Choroid plexus epithelial cell (primary cell): ENCODE results near the gene APOL1.
"Not testable (repeated sequence)": the region's sequence is repeated elsewhere in the genome, so short reads cannot be mapped to it uniquely, and the experiment has no call there.

ENCODE experiments used
- DNase-seq: peaks from one replicate; pipeline ENCODE4 v3.0.0-alpha.2; 2010; ENCODE audit warnings: low read depth
- H3K4me3 ChIP-seq: 2 replicates; pipeline ENCODE4 v1.5.1; 2011; ENCODE audit warnings: low read depth, mild to moderate bottlenecking, control low read depth, low read length, moderate library complexity
- TF ChIP-seq, protein P1 (sequence below): conservative IDR thresholded peaks from 2 replicates; pipeline ENCODE4 v1.5.1; 2011; ENCODE audit warnings: low read depth, mild to moderate bottlenecking, control low read depth, inconsistent platforms, low read length, moderate library complexity

APOL1 gene

DNA sequence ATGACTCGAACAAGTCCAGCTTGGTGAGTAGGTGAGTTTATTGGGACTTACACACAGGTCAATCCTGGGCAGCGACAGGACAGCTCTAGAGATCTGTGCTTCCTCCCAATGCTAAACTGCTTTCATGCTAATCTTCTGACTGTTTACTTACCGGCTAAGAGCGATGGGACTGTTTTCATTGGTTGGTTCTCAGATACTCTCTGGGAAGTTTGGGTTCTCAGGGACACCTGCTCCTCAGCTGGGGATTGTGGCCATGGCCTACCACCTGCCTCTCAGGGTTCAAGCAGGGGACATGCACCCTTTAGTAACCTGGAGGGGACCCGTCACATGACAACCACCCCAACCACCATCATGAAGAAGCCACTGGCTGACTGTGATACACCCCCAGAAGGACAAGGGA lies 26.7 kb upstream of the APOL1 start:
- DNase-seq = no peak
- TF ChIP-seq, protein P1, sequence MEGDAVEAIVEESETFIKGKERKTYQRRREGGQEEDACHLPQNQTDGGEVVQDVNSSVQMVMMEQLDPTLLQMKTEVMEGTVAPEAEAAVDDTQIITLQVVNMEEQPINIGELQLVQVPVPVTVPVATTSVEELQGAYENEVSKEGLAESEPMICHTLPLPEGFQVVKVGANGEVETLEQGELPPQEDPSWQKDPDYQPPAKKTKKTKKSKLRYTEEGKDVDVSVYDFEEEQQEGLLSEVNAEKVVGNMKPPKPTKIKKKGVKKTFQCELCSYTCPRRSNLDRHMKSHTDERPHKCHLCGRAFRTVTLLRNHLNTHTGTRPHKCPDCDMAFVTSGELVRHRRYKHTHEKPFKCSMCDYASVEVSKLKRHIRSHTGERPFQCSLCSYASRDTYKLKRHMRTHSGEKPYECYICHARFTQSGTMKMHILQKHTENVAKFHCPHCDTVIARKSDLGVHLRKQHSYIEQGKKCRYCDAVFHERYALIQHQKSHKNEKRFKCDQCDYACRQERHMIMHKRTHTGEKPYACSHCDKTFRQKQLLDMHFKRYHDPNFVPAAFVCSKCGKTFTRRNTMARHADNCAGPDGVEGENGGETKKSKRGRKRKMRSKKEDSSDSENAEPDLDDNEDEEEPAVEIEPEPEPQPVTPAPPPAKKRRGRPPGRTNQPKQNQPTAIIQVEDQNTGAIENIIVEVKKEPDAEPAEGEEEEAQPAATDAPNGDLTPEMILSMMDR = no peak
- no peak overlapping the region for H3K4me3 ChIP-seq

DNA sequence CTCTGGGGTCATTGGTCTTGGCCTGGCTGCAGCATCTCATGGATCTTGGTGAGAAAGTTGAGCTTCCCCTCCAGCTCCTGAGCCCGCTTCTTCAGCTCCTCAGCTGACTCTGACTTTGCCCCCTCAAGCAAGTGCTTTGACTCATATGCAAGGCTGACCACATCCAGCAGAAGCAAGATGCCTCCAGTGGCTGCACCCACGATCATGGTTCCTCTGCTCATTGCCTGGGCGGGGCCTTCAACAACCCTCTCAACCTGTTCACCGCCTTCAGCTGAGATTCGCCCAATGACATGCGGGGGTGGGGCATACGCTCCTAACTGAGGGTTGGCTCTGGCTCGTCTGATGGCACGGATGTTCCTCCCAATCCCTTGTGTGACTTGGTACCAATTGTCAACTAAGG lies 25.5 kb upstream of the APOL1 start:
- H3K4me3 ChIP-seq = no peak overlapping the region
- no peak for DNase-seq
- TF ChIP-seq, protein P1 = no peak

DNA sequence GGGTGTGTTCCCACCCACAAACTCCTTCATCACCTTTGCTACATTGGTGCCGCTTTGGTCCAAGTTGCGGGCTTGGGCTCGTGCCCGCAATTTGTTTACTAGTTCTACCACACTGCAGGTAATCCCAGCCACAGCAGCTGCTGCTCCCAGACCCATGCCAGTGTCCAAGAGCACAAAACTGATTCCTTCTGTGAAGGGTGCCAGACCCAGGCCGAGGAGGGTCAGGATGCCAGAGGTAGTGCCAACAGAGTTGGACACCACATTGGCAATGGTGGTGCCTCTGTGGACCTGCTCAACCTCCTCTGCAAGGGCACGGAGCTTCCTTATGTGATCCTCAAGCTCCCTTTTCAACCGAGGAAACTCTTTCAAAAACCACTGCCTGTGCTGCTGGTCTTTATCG lies 25.1 kb upstream of the APOL1 start:
- H3K4me3 ChIP-seq = no peak overlapping the region
- TF ChIP-seq, protein P1 = no peak
- DNase-seq = no peak

DNA sequence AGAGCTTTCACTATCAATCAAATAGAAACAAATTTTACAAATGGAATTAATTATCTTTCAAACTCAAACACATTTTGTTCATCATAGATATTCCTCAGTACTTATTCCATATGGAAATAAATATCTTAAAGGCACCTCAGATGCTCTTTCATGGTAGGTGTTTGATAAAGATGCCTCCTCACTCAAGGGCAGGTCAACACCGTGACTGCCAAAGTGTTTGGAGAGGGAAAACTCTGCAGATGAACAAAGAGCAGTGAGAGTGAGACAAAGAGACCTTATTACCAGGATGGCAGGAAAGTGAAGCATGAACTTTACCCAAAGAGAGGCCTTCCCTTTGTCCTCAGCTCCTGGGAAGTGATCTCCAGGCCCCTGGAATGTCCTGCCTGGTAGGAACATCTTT lies 24.6 kb upstream of the APOL1 start:
- DNase-seq, H3K4me3 ChIP-seq: not testable (repeated sequence)

DNA sequence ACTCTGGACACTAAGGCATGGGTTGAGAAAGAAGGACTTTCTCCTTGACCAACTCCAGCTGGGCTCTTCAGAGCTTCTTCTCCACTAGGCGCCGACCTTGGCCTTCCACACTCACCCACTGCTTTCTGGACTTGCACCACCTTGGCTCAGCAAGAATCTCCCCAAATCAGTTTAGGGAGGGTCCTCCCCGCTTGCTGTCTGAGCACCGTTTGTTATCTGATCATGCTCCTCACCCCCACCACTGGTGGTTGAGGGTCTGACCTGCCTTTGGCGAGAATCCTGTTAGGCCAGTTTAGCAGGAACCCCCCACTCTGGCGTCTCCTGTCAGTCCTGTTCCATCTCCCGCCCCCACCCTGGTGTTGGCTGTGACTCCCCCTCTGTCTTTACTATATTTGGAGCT lies 24.0 kb upstream of the APOL1 start:
- H3K4me3 ChIP-seq = no peak overlapping the region
- TF ChIP-seq, protein P1 = no peak
- DNase-seq = no peak

DNA sequence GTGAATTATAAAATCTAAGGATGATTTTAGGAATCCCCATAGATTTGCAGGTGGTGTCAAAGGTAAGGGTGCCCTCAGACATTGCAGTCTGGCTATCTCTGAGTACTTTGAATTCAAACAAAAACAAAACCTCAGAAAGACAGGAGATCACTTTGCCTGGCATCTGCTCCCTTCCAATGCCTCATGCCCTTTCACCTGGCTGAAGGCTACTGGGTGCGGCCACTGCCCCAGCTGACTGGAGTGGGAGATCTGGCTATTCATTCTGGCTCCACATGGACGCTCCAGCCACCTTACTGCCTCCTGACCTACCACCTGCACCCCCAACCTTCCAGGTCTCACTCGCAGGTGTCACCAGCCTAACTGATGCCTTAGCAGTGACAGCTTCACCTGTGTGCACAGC lies 23.3 kb upstream of the APOL1 start:
- DNase-seq, H3K4me3 ChIP-seq: not testable (repeated sequence)

DNA sequence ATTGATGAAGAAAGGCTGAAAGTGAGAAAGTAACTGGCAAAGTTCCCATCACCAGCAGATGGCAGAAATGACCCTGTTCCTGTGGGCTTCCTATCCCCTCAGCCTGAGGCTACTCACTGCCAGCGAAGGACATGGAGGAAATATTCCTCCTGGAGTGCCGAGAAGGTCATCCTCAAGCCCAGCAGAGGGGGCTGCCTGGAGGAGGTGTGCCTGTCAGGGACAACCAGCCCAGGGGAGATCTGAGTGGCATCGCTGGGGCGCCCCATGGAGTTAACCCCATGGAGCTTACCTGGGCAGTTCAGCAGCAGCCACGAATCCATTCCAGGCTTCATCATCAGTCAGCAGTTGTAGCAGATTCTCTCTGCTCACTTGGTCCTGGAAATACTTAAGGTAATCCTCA lies 21.9 kb upstream of the APOL1 start:
- H3K4me3 ChIP-seq, DNase-seq: not testable (repeated sequence)

DNA sequence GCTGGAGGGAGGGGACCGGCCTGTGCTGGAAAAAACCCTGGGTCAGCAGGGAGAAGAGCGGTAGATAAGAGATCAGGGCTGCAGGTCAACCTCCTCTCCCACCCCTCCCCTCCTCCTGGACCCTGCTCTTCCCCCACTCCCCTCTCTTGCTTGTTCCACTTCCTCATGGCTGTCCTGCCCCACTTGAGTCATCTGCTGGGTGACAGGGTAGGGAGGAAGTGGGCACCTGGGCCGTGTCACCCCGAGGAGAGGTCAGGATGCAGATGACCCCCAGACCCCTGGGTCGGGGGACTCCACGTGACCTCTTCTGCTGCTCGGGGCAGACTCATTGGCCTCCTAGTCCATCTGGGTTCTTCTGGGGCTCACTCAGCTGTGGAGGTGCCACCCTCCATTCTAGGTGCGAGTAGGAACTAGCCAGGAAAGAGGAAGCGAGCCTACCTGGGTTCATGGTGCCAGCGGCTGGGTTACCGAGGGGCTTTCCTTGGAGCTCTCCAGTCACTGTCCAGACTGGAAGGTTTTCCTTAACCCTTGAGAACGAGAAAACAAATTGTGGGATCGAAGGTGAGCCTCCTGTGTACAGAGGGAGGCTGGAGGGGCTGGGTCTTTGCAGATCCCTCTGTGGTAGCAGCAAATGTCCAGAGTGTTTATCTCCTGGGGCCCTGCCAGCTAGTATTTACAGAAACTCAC lies 20.1 kb upstream of the APOL1 start:
- TF ChIP-seq, protein P1 = no peak
- DNase-seq = no peak
- H3K4me3 ChIP-seq = no peak overlapping the region

DNA sequence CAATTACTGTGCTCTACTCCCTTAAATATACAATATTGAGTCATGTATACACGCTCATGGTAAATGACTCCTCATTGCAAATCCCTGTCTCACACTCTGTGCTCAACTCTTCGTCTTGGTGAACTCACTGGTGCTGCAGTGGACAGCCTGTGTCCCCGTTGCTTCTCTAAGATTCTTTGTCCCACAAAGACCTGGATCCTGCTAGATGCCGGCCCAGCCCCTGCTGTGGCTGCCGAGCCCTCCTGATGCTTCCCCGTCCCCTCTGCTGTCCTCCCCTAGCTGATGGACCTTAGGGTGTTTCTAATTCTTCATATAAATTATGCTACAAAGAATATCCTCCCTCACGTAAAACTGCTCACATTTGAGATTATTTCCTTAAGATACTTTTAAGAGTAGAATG lies 19.1 kb upstream of the APOL1 start:
- no peak overlapping the region for H3K4me3 ChIP-seq
- DNase-seq = no peak
- TF ChIP-seq, protein P1 = no peak
